OCI-LY3 (cell line): Measurements from ENCODE around the gene ASCC2.

Experiments used
- CTCF ChIP-seq: fragments of 200-600, 300-600 bp; sonication (generic); IDR thresholded peaks from 2 replicates; pipeline ENCODE4 v1.5.1; 2014; ENCODE audit warnings: antibody characterized with exemption, low read length, low read depth
- EZH2phosphoT487 ChIP-seq: fragments of 200-600 bp; shearing (Covaris generic); IDR thresholded peaks from 2 replicates; pipeline ENCODE4 v1.6.1; 2018; ENCODE audit warnings: antibody characterized with exemption, mixed run types, low read depth

- TF ChIP-seq CTCF (no peak), EZH2phosphoT487 (no peak)
Measured at GRCh38 chr22:29758068-29758622, 79.9 kb downstream of the ASCC2 start.
